Activated CD8-positive, alpha-beta T cell treated with anti-CD3 and anti-CD28 coated beads, Interleukin-2, amount 10 ng/mL, durations not matched to agents 7 days and 5 days (primary cell): ENCODE measurements around the gene CCDC158. TPM values are rescaled to one million over a fixed set of nuclear protein-coding genes. Genes with fewer than 3 reads are reported as not detected.
"Not testable (repeated sequence)": the region's sequence is repeated elsewhere in the genome, so short reads cannot be mapped to it uniquely, and the experiment has no call there.

Source experiments
- ATAC-seq: fragments of 150-1000 bp; cut with Tn5 transposase; one replicate; pipeline ENCODE4 v1.10.0; 2021; ENCODE audit warnings: moderate library complexity
- CTCF ChIA-PET: fragments of 350-600 bp; sonication (Branson Sonifier 250); formaldehyde crosslinking; loops from one replicate; lab custom pipeline; 2021; ENCODE audit warnings: antibody characterized with exemption; lab: Charles Lee
- POLR2A ChIA-PET: fragments of 350-600 bp; sonication (Branson Sonifier 250); formaldehyde crosslinking; loops from one replicate; lab custom pipeline; 2021; ENCODE audit warnings: antibody characterized with exemption; lab: Charles Lee
- DNase-seq: peaks from one replicate; pipeline ENCODE4 v3.0.0-alpha.2; 2020
- H3K27ac Mint-ChIP-seq: one replicate; pipeline ENCODE4 v1.8.0; 2021; ENCODE audit warnings: mild to moderate bottlenecking, mixed read lengths
- H3K27me3 Mint-ChIP-seq: one replicate; pipeline ENCODE4 v1.8.0; 2021; ENCODE audit warnings: low read depth, mixed read lengths
- H3K36me3 Mint-ChIP-seq: one replicate; pipeline ENCODE4 v1.8.0; 2021; ENCODE audit warnings: low read depth, mixed read lengths
- H3K4me1 Mint-ChIP-seq: one replicate; pipeline ENCODE4 v1.8.0; 2021; ENCODE audit warnings: low read depth, mixed read lengths
- H3K4me3 Mint-ChIP-seq: one replicate; pipeline ENCODE4 v1.8.0; 2021; ENCODE audit warnings: mild to moderate bottlenecking, mixed read lengths
- H3K9me3 Mint-ChIP-seq: one replicate; pipeline ENCODE4 v1.8.0; 2022; ENCODE audit warnings: mixed read lengths; ENCODE audit not compliant: insufficient read depth
- total RNA-seq, 2 experiments: library from RNA; stranded (reverse); gene quantifications; one replicate each; pipeline ENCODE4 v1.2.3, GENCODE V29; 2021

Gene CCDC158
- total RNA-seq, 2 experiments from 2014 or later: not detected

DNA sequence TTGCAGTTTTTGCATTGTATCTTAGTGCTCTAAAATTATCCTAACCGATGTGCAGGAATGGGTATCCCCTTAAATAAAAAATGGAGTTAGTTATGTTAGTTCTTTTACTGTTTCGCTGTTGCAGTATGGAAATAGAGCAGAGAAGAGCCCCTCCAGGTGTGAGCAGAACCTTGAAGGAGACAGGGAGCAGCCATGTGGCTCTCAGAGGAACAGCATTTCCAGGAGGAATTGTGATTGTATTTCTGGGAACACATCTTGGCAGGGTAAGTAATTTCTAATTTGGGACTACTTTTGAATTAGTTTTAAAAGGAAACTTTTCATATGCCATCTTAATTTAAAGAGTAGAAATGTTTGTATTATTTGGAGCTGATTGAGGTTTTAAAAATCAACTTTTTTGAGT lies 5.3 kb upstream of the CCDC158 start:
- Mint-ChIP-seq H3K27ac (no peak overlapping the region), H3K27me3 (peaks cover 17% of the 10 kb centered on the region), H3K36me3 (no peaks in the 10 kb centered on the region), H3K9me3 (no peaks in the 10 kb centered on the region), H3K4me1 (peaks cover 3% of the 10 kb centered on the region), H3K4me3 (no peak overlapping the region)
- ChIA-PET CTCF (no interaction called here), POLR2A (interaction anchor here (0.7 kb wide), 1 partner anchor 171 kb away, joined by 3 read pairs; no protein-coding TSS in a partner anchor)
- no peak for DNase-seq
- no peak for ATAC-seq

DNA sequence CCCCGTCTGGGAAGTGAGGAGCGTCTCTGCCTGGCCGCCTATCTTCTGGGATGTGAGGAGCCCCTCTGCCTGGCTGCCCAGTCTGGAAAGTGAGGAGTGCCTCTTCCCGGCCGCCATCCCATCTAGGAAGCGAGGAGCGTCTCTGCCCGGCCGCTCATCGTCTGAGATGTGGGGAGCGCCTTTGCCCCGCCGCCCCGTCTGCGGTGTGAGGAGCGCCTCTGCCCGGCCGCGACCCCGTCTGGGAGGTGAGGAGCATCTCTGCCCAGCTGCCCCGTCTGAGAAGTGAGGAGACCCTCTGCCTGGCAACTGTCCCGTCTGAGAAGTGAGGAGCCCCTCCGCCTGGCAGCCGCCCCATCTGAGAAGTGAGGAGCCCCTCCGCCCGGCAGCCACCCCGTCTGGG lies 2.2 kb upstream of the CCDC158 start:
- POLR2A ChIA-PET, H3K9me3 Mint-ChIP-seq, H3K4me1 Mint-ChIP-seq, H3K36me3 Mint-ChIP-seq, DNase-seq, H3K27ac Mint-ChIP-seq, ATAC-seq, H3K4me3 Mint-ChIP-seq, CTCF ChIA-PET: not testable (repeated sequence)
- peaks cover 28% of the 10 kb centered on the region for H3K27me3 Mint-ChIP-seq

DNA sequence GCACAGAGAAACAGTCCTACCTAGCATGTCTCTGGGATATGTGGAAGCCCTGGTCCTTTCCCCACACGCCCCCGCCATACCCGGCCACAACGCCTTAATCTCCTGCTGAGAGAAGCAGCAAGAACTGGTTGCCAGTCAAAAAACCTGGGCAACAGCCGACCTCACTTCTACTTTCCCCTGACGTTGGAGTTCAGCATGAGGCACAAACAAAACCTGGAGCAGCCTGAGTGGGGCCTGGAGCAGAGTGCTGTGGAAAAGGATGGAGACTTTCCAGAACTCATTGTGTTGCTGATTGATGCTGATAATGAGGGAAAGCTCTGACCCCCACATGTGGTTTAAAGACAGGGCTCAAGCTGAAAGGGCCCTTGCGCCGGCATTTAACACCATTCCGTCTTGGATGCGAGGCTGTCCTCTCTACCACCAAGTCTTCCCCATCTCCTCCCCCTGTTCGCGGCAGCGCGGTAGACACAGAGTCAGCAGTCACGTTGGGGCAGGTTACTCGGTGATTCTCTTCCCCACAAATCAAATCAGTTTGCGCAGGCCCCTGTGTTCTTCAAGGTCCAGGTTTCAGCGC lies 666 bp downstream of the CCDC158 start:
- Mint-ChIP-seq H3K27ac (no peak overlapping the region), H3K27me3 (peaks cover 22% of the 10 kb centered on the region), H3K9me3 (no peaks in the 10 kb centered on the region), H3K36me3 (no peaks in the 10 kb centered on the region), H3K4me1 (peaks cover 7% of the 10 kb centered on the region), H3K4me3 (no peak overlapping the region)
- ChIA-PET CTCF (interaction anchor here (1.3 kb wide), 1 partner anchor 10 kb away, joined by 3 read pairs; no protein-coding TSS in a partner anchor), POLR2A (no interaction called here)
- no peak for ATAC-seq
- DNase-seq: no peak

DNA sequence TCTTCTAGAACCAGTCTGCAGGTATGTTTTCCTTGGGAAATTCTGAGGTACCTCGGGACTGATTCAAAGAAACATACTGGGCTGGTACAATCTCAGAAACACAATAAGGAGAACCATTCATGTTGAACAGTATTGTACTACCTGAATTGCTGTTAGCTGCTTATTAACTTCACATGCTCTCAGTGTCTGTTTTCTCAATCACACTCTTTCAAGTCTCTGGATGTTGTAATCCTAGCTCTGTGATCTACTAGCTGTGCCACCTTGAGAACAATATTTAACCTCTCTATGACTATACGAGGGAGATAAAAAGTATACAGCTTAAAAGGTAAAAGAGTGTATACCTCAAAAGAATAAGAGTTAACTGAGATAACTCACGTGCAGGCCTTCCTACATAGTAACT lies 10.3 kb downstream of the CCDC158 start:
- ChIA-PET CTCF (no interaction called here), POLR2A (no interaction called here)
- Mint-ChIP-seq H3K27me3 (peaks cover 7% of the 10 kb centered on the region), H3K27ac (no peak overlapping the region), H3K36me3 (no peaks in the 10 kb centered on the region), H3K4me1 (no peaks in the 10 kb centered on the region), H3K4me3 (no peak overlapping the region), H3K9me3 (no peaks in the 10 kb centered on the region)
- DNase-seq (no peak), ATAC-seq (no peak)

DNA sequence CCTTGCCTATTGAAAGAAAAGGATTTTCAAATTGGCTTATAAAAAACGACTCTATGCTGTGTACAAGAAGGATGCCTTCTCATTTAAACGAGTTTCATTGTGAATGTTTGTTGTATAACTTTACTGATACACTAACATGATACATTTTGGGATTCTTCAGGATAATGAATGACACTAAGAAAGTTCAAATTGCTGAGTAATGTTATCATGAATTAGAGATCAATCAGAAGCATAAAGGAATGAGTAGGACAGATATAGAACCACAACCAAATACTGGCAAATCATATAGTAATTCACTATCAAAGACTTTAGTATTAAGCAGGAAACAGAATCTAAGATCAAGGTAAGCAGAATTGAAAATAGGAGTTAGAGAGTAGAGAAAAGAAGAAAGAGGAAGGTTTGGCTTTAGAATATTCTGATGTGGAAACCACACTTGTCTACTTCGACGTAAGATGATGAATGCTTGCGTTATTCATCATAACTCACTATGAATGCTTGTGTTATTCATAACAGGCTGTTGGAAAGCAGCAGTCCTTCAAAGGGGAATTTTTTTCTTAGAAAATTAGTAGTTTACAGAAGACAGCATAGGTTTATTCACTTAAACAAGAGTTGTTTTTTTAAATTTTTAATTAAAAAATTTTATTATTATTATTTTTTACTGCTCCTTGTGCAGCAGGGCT lies 13.4 kb downstream of the CCDC158 start:
- no peaks in the 10 kb centered on the region for H3K4me1 Mint-ChIP-seq
- no peaks in the 10 kb centered on the region for H3K36me3 Mint-ChIP-seq
- CTCF ChIA-PET: no interaction called here
- H3K27ac Mint-ChIP-seq: no peak overlapping the region
- ATAC-seq (no peak), DNase-seq (no peak)
- peaks cover 20% of the 10 kb centered on the region for H3K27me3 Mint-ChIP-seq
- no peaks in the 10 kb centered on the region for H3K9me3 Mint-ChIP-seq
- H3K4me3 Mint-ChIP-seq: no peak overlapping the region
- POLR2A ChIA-PET: no interaction called here

DNA sequence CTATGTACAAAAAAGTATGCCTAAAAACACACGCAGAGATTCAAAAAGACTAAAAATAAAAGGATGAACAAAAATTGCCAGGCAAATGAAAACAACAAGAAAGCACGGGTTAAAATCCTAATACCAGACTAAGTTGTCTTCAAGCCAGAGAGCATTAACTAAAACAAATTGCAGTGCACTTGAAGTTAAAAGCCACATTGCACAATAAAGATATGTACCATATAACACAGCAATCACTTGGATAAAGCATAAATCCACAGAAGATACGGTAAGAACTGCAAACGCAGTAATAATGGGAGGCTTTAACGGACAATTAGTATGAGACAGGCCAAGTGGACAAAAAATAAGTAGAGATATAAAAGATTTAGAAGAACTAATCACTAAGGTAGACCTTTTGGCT lies 14.9 kb downstream of the CCDC158 start:
- no peak for DNase-seq
- no peaks in the 10 kb centered on the region for H3K9me3 Mint-ChIP-seq
- peaks cover 24% of the 10 kb centered on the region for H3K27me3 Mint-ChIP-seq
- H3K4me1 Mint-ChIP-seq: no peaks in the 10 kb centered on the region
- no peak overlapping the region for H3K27ac Mint-ChIP-seq
- ChIA-PET POLR2A (no interaction called here), CTCF (no interaction called here)
- no peak for ATAC-seq
- H3K4me3 Mint-ChIP-seq: no peak overlapping the region
- H3K36me3 Mint-ChIP-seq: no peaks in the 10 kb centered on the region

DNA sequence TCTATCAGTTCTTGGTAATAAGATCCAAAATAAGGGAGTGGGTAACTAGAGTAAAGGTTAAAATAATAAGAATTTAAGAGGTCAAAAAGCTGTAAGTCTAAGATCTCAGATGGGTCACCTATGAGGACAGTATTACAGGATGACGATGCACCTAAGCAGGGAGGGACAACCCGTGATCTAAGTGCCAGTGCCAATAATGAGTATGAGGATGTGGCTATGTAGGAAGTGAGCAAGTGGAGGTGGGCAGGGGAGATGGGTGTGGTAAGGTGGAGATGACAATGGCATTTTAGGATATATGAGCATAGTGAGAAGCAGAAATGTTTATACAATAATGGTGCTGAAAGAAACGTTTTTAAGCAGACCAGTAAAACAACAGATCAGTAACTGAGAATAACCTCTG lies 19.3 kb downstream of the CCDC158 start:
- POLR2A ChIA-PET: interaction anchor here (0.5 kb wide), 1 partner anchor 676 kb away, joined by 3 read pairs; no protein-coding TSS in a partner anchor

DNA sequence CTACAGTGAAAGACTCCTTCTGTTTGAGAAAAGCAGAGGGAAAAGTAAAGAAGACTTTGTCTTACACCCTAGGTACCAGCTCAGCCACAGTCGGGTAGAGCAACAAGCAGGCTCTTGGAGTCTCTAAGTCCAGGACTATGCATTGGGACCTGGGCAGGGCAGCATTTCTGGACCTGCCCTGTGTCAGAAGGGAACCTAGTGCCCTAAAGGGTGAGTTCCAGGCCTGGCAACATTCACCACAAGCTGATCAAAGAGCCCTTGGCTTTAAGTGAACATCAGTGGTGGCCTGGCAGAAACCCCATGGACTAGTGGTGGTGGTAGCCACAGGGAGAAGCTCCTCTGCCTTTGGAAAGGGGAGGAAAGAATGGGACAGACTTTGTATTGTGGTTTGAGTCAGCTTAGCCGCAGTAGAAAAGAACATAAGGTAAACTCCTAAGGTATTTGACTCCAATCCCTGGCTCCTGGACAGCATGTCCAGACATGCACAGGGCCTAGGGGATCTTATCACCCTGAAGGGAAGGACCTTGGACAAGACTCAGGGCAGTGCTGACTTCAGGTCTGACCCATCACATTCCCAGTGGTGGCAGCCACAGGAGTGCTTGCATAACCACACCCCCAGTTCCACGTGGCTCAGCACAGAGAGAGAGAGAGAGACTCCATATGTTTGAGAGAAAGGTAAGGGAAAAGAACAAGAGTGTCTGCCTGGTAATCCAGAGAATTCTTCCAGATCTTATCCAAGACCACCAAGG lies 32.6 kb downstream of the CCDC158 start:
- Mint-ChIP-seq H3K27ac (no peak overlapping the region), H3K4me3 (no peak overlapping the region), H3K36me3 (no peaks in the 10 kb centered on the region), H3K4me1 (no peaks in the 10 kb centered on the region), H3K27me3 (peaks cover 32% of the 10 kb centered on the region), H3K9me3 (no peaks in the 10 kb centered on the region)
- CTCF ChIA-PET: interaction anchor here (1.5 to 1.7 kb wide), 2 partner anchors 10 to 209 kb away, joined by 3 to 5 read pairs; no protein-coding TSS in a partner anchor
- ATAC-seq (no peak), DNase-seq (no peak)
- POLR2A ChIA-PET: no interaction called here

More for the DNA sequence above, 19.3 kb downstream of the CCDC158 start:
- Mint-ChIP-seq H3K27ac (no peak overlapping the region), H3K4me3 (no peak overlapping the region), H3K9me3 (no peaks in the 10 kb centered on the region), H3K36me3 (no peaks in the 10 kb centered on the region), H3K27me3 (peaks cover 23% of the 10 kb centered on the region), H3K4me1 (no peaks in the 10 kb centered on the region)
- CTCF ChIA-PET: no interaction called here
- no peak for ATAC-seq
- DNase-seq: no peak

DNA sequence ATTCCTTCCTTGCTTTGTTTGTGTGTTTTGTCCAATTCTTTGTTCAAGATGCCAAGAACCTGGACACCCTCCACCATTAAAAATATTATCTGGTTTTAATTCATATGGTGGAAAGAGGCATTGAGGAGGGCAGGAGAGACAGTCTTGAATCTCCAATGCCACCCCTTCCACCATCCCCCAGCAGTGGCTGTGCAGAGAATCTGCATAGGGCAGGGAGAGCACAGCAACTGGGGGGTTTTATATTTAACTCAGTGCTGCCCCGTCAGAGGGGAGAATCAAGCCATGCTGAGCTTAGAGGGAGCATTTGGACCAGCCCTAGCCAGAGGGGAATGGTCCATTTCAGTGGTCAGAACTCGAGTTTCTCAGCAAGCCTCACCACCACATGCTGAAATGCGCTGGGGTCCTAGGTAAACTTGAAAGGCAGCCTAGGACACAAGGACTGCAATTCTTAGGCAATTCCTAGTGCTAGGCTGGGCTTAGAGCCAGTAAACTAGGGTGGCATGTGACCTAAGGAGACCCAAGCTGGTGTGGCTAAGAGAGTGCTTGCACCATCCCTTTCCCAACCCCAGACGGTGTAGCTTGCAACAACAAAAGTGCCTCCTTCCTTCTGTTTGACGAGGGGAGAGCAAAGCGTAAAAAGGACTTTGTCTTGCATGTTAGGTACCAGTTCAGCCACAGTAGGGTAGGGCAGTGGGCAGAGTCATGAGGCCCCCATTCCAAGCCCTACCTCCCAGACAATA lies 34.2 kb downstream of the CCDC158 start:
- Mint-ChIP-seq H3K27me3 (peaks cover 24% of the 10 kb centered on the region), H3K9me3 (no peaks in the 10 kb centered on the region), H3K4me3 (no peak overlapping the region), H3K4me1 (no peaks in the 10 kb centered on the region), H3K27ac (no peak overlapping the region), H3K36me3 (no peaks in the 10 kb centered on the region)
- DNase-seq (no peak), ATAC-seq (no peak)
- CTCF ChIA-PET: interaction anchor here (1.5 kb wide), 1 partner anchor 8 kb away, joined by 5 read pairs; no protein-coding TSS in a partner anchor
- POLR2A ChIA-PET: no interaction called here

DNA sequence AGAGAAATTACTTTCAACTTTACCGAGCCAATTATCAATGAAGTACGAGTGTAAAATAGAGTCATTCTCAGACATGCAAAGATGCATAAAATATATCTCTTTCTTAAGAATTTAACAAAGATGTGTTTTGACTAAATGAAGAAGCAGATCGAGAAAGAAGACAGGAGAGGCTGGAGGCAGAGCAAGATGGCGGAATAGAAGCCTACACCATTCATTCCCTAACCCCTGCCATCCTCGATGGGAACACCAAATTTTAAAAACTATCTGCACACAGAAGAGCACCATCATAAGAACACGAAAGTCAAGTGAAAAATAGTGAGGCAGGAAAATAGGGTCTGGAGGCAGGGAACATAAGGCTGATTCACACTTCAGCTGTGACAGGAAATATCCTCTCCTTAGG lies 35.0 kb downstream of the CCDC158 start:
- CTCF ChIA-PET: no interaction called here
- H3K4me3 Mint-ChIP-seq: no peak overlapping the region
- no peak for DNase-seq
- no peak overlapping the region for H3K27ac Mint-ChIP-seq
- no peaks in the 10 kb centered on the region for H3K9me3 Mint-ChIP-seq
- ATAC-seq: no peak
- no peaks in the 10 kb centered on the region for H3K36me3 Mint-ChIP-seq
- H3K4me1 Mint-ChIP-seq: no peaks in the 10 kb centered on the region
- POLR2A ChIA-PET: no interaction called here
- peaks cover 17% of the 10 kb centered on the region for H3K27me3 Mint-ChIP-seq

DNA sequence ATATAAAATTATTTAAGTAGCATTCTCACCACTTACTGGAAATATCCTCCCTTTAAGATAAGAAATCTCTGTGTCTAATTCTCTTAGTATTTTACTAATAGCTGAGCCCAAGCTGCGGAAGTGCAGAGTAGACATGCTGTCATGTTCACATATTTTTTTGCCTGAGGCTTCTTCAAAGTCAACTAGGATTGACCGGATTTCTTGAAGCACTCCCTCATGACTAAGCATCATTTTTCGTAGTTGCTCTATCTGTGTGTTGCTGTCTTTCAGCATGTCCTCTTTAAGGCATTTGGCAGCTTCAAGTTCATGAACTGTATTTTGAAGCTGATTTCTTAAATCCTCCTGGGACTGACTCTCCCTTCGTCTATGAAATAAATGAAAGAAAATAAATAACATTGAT lies 36.9 kb downstream of the CCDC158 start:
- H3K27ac Mint-ChIP-seq: no peak overlapping the region
- H3K4me1 Mint-ChIP-seq: no peaks in the 10 kb centered on the region
- no peak overlapping the region for H3K4me3 Mint-ChIP-seq
- H3K27me3 Mint-ChIP-seq: peaks cover 6% of the 10 kb centered on the region
- POLR2A ChIA-PET: no interaction called here
- CTCF ChIA-PET: interaction anchor here (1.1 kb wide), 1 partner anchor 204 kb away, joined by 3 read pairs; no protein-coding TSS in a partner anchor
- H3K9me3 Mint-ChIP-seq: no peaks in the 10 kb centered on the region
- no peak for ATAC-seq
- DNase-seq: no peak
- H3K36me3 Mint-ChIP-seq: no peaks in the 10 kb centered on the region
